HCT116 (cell line): Measurements from ENCODE around the gene DNAJC10. TPM values are rescaled to one million over a fixed set of nuclear protein-coding genes. Genes with fewer than 3 reads are reported as not detected.

Experiments used
- ATAC-seq: fragments of 200-7000 bp; cut with Tn5 transposase; 2 replicates; pipeline ENCODE4 v1.9.1; 2020; ENCODE audit warnings: mild to moderate bottlenecking, moderate library complexity
- BruUV-seq: library from RNA; stranded (reverse); fragments of 400-500 nt; replicated peaks from 2 replicates; lab custom pipeline; 2021; lab: Mats Ljungman, UMichigan
- CTCF ChIA-PET: fragments of 300-600 bp; sonication (Branson Sonifier 250); formaldehyde crosslinking; loops from one replicate; lab custom pipeline; 2021; ENCODE audit warnings: antibody characterized with exemption; lab: Charles Lee
- POLR2A ChIA-PET: fragments of 300-600, 350-600 bp; sonication (Branson Sonifier 250); formaldehyde crosslinking; loops from one replicate; lab custom pipeline; 2021; ENCODE audit warnings: antibody characterized with exemption; lab: Charles Lee
- RAD21 ChIA-PET, 2 experiments: fragments of 300-600 bp; sonication (Branson Sonifier 250); formaldehyde crosslinking; loops; one replicate each; lab custom pipeline; 2023; ENCODE audit warnings: low total read pairs in 2 of 2; ENCODE audit not compliant: uncharacterized antibody in 2 of 2, unreplicated experiment in 2 of 2, low non-redundant PET in 1 of 2; lab: Charles Lee
- DNase-seq: peaks from one replicate; pipeline ENCODE4 v3.0.0-alpha.2; 2010; ENCODE audit warnings: low read depth, low spot score
- H2AFZ ChIP-seq: fragments of 200-600 bp; shearing (Covaris generic), sonication (generic); 2 replicates; pipeline ENCODE4 v1.6.1; 2017; ENCODE audit warnings: low read depth, mixed run types, mixed read lengths, antibody characterized with exemption, low read length; ENCODE audit not compliant: poor library complexity, severe bottlenecking
- H3K27ac ChIP-seq: 2 replicates; pipeline ENCODE4 v1.5.1; 2012; ENCODE audit warnings: low read depth, low read length
- H3K27me3 ChIP-seq: fragments of 200-600 bp; sonication (generic); 2 replicates; pipeline ENCODE4 v1.6.1; 2016; ENCODE audit warnings: mixed run types, low read length, mixed read lengths; ENCODE audit not compliant: insufficient read depth
- H3K36me3 ChIP-seq, 2 experiments: fragments of 200-500 bp in 1 of 2; fragments of 200-600 bp in 1 of 2; sonication (Bioruptor generic) in 1 of 2; sonication (generic) in 1 of 2; 2 replicates each; pipeline versions ENCODE4 v1.5.1 to v1.6.1; 2014 to 2016; ENCODE audit warnings: low read length in 2 of 2, inconsistent platforms in 1 of 2, mixed read lengths in 1 of 2, mixed run types in 1 of 2; ENCODE audit not compliant: insufficient read depth in 2 of 2, control insufficient read depth in 1 of 2
- H3K4me1 ChIP-seq, 2 experiments: fragments of 200-600 bp in 1 of 2; sonication (generic) in 1 of 2; 2 replicates each; pipeline versions ENCODE4 v1.5.1 to v1.6.1; 2012 to 2017; ENCODE audit warnings: low read length in 2 of 2, inconsistent platforms in 1 of 2, mild to moderate bottlenecking in 1 of 2, mixed read lengths in 1 of 2, mixed run types in 1 of 2, moderate library complexity in 1 of 2; ENCODE audit not compliant: insufficient read depth in 2 of 2, control insufficient read depth in 1 of 2
- H3K4me2 ChIP-seq: fragments of 200-600 bp; sonication (generic); 2 replicates; pipeline ENCODE4 v1.6.1; 2017; ENCODE audit warnings: mixed run types, low read length, mixed read lengths
- H3K4me3 ChIP-seq, 2 experiments: fragments of 200-600 bp in 1 of 2; sonication (generic) in 1 of 2; replicated peaks in 1 of 2; 2 replicates each; pipeline ENCODE4 v1.5.1; 2011 to 2016; ENCODE audit warnings: low read length in 2 of 2, control low read depth in 1 of 2, low read depth in 1 of 2, mild to moderate bottlenecking in 1 of 2, mixed read lengths in 1 of 2, mixed run types in 1 of 2
- H3K79me2 ChIP-seq: fragments of 200-600 bp; sonication (generic); 2 replicates; pipeline ENCODE4 v1.6.1; 2017; ENCODE audit warnings: mild to moderate bottlenecking, mixed run types, low read length, moderate library complexity, mixed read lengths; ENCODE audit not compliant: insufficient read depth
- H3K9ac ChIP-seq: fragments of 200-600 bp; sonication (generic); 2 replicates; pipeline ENCODE4 v1.6.1; 2016; ENCODE audit warnings: low read length, mixed read lengths
- H3K9me2 ChIP-seq: fragments of 200-600 bp; sonication (generic), shearing (Covaris generic); 2 replicates; pipeline ENCODE4 v1.6.1; 2017; ENCODE audit warnings: mixed run types, mild to moderate bottlenecking, moderate library complexity; ENCODE audit not compliant: insufficient read depth
- H3K9me3 ChIP-seq, 2 experiments: fragments of 200-500 bp in 1 of 2; fragments of 200-600 bp in 1 of 2; sonication (Bioruptor generic) in 1 of 2; sonication (generic) in 1 of 2; 2 replicates each; pipeline ENCODE4 v1.6.1; 2014 to 2017; ENCODE audit warnings: low read length in 2 of 2, mixed read lengths in 2 of 2, inconsistent platforms in 1 of 2, low read depth in 1 of 2, mild to moderate bottlenecking in 1 of 2, mixed run types in 1 of 2, moderate library complexity in 1 of 2; ENCODE audit not compliant: control insufficient read depth in 1 of 2, insufficient read depth in 1 of 2
- H4K20me1 ChIP-seq: fragments of 200-600 bp; sonication (generic), shearing (Covaris generic); 2 replicates; pipeline ENCODE4 v1.6.1; 2017; ENCODE audit warnings: mixed run types, mild to moderate bottlenecking, moderate library complexity; ENCODE audit not compliant: insufficient read depth
- CEBPB ChIP-seq: IDR thresholded peaks from 2 replicates; pipeline ENCODE4 v1.6.1; 2012; ENCODE audit warnings: low read depth
- CTCF ChIP-seq, 3 experiments: fragments of 200-600 bp in 1 of 3; sonication (generic) in 1 of 3; IDR thresholded peaks in 2 of 3; conservative IDR thresholded peaks in 1 of 3; 2 replicates each; pipeline ENCODE4 v1.5.1; 2012 to 2017; ENCODE audit warnings: low read depth in 2 of 3, low read length in 2 of 3, antibody characterized with exemption in 1 of 3, borderline replicate concordance in 1 of 3, control low read depth in 1 of 3, mild to moderate bottlenecking in 1 of 3, mixed read lengths in 1 of 3, mixed run types in 1 of 3, moderate library complexity in 1 of 3; ENCODE audit not compliant: insufficient read depth in 1 of 3
- EZH2 ChIP-seq: fragments of 200-600 bp; sonication (generic); IDR thresholded peaks from 2 replicates; pipeline ENCODE4 v1.6.1; 2017; ENCODE audit warnings: antibody characterized with exemption, mixed run types
- JUND ChIP-seq: IDR thresholded peaks from 2 replicates; pipeline ENCODE4 v1.6.1; 2012
- MAX ChIP-seq: IDR thresholded peaks from 2 replicates; pipeline ENCODE4 v1.6.1; 2012
- RAD21 ChIP-seq: IDR thresholded peaks from 2 replicates; pipeline ENCODE4 v1.6.1; 2012; ENCODE audit warnings: low read depth, mild to moderate bottlenecking
- SIN3A ChIP-seq: IDR thresholded peaks from 2 replicates; pipeline ENCODE4 v1.6.1; 2012; ENCODE audit warnings: low read depth
- SP1 ChIP-seq: IDR thresholded peaks from 2 replicates; pipeline ENCODE4 v1.6.1; 2012; ENCODE audit warnings: low read depth
- SRF ChIP-seq: IDR thresholded peaks from 2 replicates; pipeline ENCODE4 v1.6.1; 2012; ENCODE audit warnings: low read depth
- TCF7L2 ChIP-seq: IDR thresholded peaks from 2 replicates; pipeline ENCODE4 v1.7.0; 2011; ENCODE audit warnings: borderline replicate concordance, inconsistent platforms; ENCODE audit not compliant: insufficient read depth, insufficient read length; ENCODE audit errors: extremely low read depth
- YY1 ChIP-seq: IDR thresholded peaks from 2 replicates; pipeline ENCODE4 v1.6.1; 2011; ENCODE audit warnings: low read length, low read depth, moderate library complexity, mild to moderate bottlenecking; ENCODE audit not compliant: insufficient replicate concordance; ENCODE audit errors: extremely low read depth
- ZFX ChIP-seq: fragments of 450-650 bp; IDR thresholded peaks from 2 replicates; pipeline ENCODE4 v1.6.1; 2017
- ZNF274 ChIP-seq: fragments of 200-500 bp; sonication (Bioruptor generic); IDR thresholded peaks from 2 replicates; pipeline ENCODE4 v1.6.1; 2014; ENCODE audit warnings: mild to moderate bottlenecking, low read depth, low read length, inconsistent platforms
- intact Hi-C: fragments of 100-400 bp; cut with micrococcal nuclease; formaldehyde crosslinking; loops from 2 replicates; pipeline ENCODE4 v1.10.0; 2022
- total RNA-seq: library from RNA; stranded (reverse); gene quantifications from one replicate; pipeline ENCODE4 v1.2.1, GENCODE V29; 2021; ENCODE audit not compliant: unreplicated experiment

Gene DNAJC10
- total RNA-seq, 1 experiment from 2014 or later, result 80.4 TPM

- TF ChIP-seq YY1 (no peak), ZFX (peak; percentile 79)
Measured at GRCh38 chr2:182715892-182716649, at the start of gene DNAJC10 (continued).

GRCh38 chr2:182666674-182667314 is 49.3 kb upstream of the DNAJC10 start:
- no TSS peak for BruUV-seq
- Histone ChIP-seq H3K27me3 (no peaks in the 10 kb centered on the region), H3K9me2 (no peaks in the 10 kb centered on the region), H3K9me3 (no peaks in the 10 kb centered on the region), H3K4me3 (no peak overlapping the region), H3K4me2 (no peak overlapping the region), H3K79me2 (no peaks in the 10 kb centered on the region), H4K20me1 (no peaks in the 10 kb centered on the region), H2AFZ (no peak overlapping the region), H3K9ac (no peak overlapping the region), H3K36me3 (no peaks in the 10 kb centered on the region), H3K4me1 (no peaks in the 10 kb centered on the region), H3K27ac (no peak overlapping the region)
- ChIA-PET CTCF (interaction anchor here (0.6 to 1.5 kb wide), 10 partner anchors 10 to 691 kb away, joined by 3 to 11 read pairs (median 3); partner anchors contain the start of gene DNAJC10), RAD21 (interaction anchor here in 1 of 2 experiments (1.0 kb wide), 1 partner anchor 50 kb away, joined by 3 read pairs; the partner anchor contains the start of gene DNAJC10), POLR2A (no interaction called here)
- TF ChIP-seq SRF (no peak), MAX (no peak), RAD21 (peak; percentile 48), CTCF (IDR thresholded peaks at IDR 0.05 in 2 of 3, conservative IDR thresholded peaks at IDR 0.05 in 1 of 3; ENCODE audit: borderline replicate concordance in 1 of 3, insufficient read depth in 1 of 3, low read depth in 2 of 3, low read length in 2 of 3) (peak; percentile 31 to 75 (median 51); a peak in 5 of 6 replicates), SP1 (no peak), CEBPB (no peak), SIN3A (no peak), ZNF274 (no peak), JUND (no peak), EZH2 (no peak), TCF7L2 (no peak)
- DNase-seq (peak; percentile 18), ATAC-seq (peak; percentile 80)
- intact Hi-C loops, result loop anchor here (5.0 to 10.0 kb wide), 2 partner anchors 318 to 431 kb away; no protein-coding TSS in a partner anchor
